ENCODE data around the gene LIMCH1.

GRCh38 chr4:41598580-41598979 lies 60.6 kb downstream of the LIMCH1 start:
- no peak for TF ChIP-seq CTCF (IDR thresholded peaks at IDR 0.05)
- no peak for TF ChIP-seq POLR2AphosphoS5 (IDR thresholded peaks at IDR 0.05)
- no peak for TF ChIP-seq POLR2A (IDR thresholded peaks at IDR 0.05)
- TF ChIP-seq EP300 (IDR thresholded peaks at IDR 0.05) = no peak
